Neural progenitor cell (in vitro differentiated cells): ENCODE measurements around the gene BMP7. TPM values are rescaled to one million over a fixed set of nuclear protein-coding genes. Genes with fewer than 3 reads are reported as not detected.
"Not testable (repeated sequence)": the region's sequence is repeated elsewhere in the genome, so short reads cannot be mapped to it uniquely, and the experiment has no call there.

Experiments
- DNase-seq: peaks from one replicate; pipeline ENCODE4 v3.0.0-alpha.2; 2016; ENCODE audit warnings: low spot score
- H2AFZ ChIP-seq: fragments of 200-600 bp; sonication (generic); replicated peaks from 2 replicates; pipeline ENCODE4 v1.6.1; 2016; ENCODE audit warnings: antibody characterized with exemption
- H3F3A ChIP-seq: fragments of 200-600 bp; sonication (generic); 2 replicates; pipeline ENCODE4 v1.6.1; 2016; ENCODE audit warnings: antibody characterized with exemption, low read depth
- H3K27ac ChIP-seq: fragments of 200-600 bp; sonication (generic); 2 replicates; pipeline ENCODE4 v1.5.1; 2016; ENCODE audit warnings: mild to moderate bottlenecking
- H3K27me3 ChIP-seq: fragments of 200-600 bp; sonication (generic); 2 replicates; pipeline ENCODE4 v1.6.1; 2016; ENCODE audit warnings: mild to moderate bottlenecking, moderate library complexity
- H3K36me3 ChIP-seq: fragments of 200-600 bp; sonication (generic); 2 replicates; pipeline ENCODE4 v1.5.1; 2016
- H3K4me1 ChIP-seq: fragments of 200-600 bp; sonication (generic); 2 replicates; pipeline ENCODE4 v1.6.1; 2016; ENCODE audit warnings: mixed run types
- H3K4me2 ChIP-seq: fragments of 200-600 bp; sonication (generic); 2 replicates; pipeline ENCODE4 v1.6.1; 2016
- H3K4me3 ChIP-seq: fragments of 200-600 bp; sonication (generic); 2 replicates; pipeline ENCODE4 v1.5.1; 2016
- H3K79me2 ChIP-seq: fragments of 200-600 bp; sonication (generic); 2 replicates; pipeline ENCODE4 v1.6.1; 2016; ENCODE audit warnings: low read depth
- H3K9ac ChIP-seq: fragments of 200-600 bp; sonication (generic); 2 replicates; pipeline ENCODE4 v1.6.1; 2016
- H3K9me3 ChIP-seq: fragments of 200-600 bp; sonication (generic); 2 replicates; pipeline ENCODE4 v1.5.1; 2016; ENCODE audit warnings: low read depth
- H4K20me1 ChIP-seq: fragments of 200-600 bp; sonication (generic); 2 replicates; pipeline ENCODE4 v1.6.1; 2016; ENCODE audit warnings: low read depth
- H3K27ac Mint-ChIP-seq: 3 replicates; pipeline ENCODE4 v1.8.0; 2021; ENCODE audit warnings: mixed read lengths
- H3K27me3 Mint-ChIP-seq: 2 replicates; pipeline ENCODE4 v1.8.0; 2022; ENCODE audit warnings: low read depth, mild to moderate bottlenecking, inconsistent platforms, moderate library complexity, mixed read lengths; ENCODE audit not compliant: insufficient read depth
- H3K36me3 Mint-ChIP-seq: 3 replicates; pipeline ENCODE4 v1.8.0; 2021; ENCODE audit warnings: mixed read lengths
- H3K4me1 Mint-ChIP-seq: 3 replicates; pipeline ENCODE4 v1.8.0; 2021; ENCODE audit warnings: mixed read lengths
- H3K4me3 Mint-ChIP-seq: 3 replicates; pipeline ENCODE4 v1.8.0; 2021; ENCODE audit warnings: mild to moderate bottlenecking, moderate library complexity, mixed read lengths
- H3K9me3 Mint-ChIP-seq: 3 replicates; pipeline ENCODE4 v1.8.0; 2020; ENCODE audit warnings: mixed read lengths
- EZH2 ChIP-seq: fragments of 200-600 bp; sonication (generic); IDR thresholded peaks from 2 replicates; pipeline ENCODE4 v1.6.1; 2017; ENCODE audit warnings: antibody characterized with exemption, mild to moderate bottlenecking, moderate library complexity
- EZH2phosphoT487 ChIP-seq: fragments of 200-600 bp; sonication (generic); IDR thresholded peaks from 2 replicates; pipeline ENCODE4 v1.6.1; 2017; ENCODE audit warnings: antibody characterized with exemption
- total RNA-seq: library from RNA; depleted of rRNA; stranded (reverse); fragments of >200 nt; gene quantifications from 2 replicates; pipeline ENCODE4 v1.2.3, GENCODE V29; 2015; ENCODE audit warnings: low replicate concordance
- TF ChIP-seq, protein P1 (sequence below): fragments of 200-600 bp; sonication (generic); IDR thresholded peaks from 2 replicates; pipeline ENCODE4 v1.5.1; 2017; ENCODE audit warnings: antibody characterized with exemption, mild to moderate bottlenecking

The BMP7 gene
- total RNA-seq, 1 donor from 2014 or later = 11.2 TPM

DNA sequence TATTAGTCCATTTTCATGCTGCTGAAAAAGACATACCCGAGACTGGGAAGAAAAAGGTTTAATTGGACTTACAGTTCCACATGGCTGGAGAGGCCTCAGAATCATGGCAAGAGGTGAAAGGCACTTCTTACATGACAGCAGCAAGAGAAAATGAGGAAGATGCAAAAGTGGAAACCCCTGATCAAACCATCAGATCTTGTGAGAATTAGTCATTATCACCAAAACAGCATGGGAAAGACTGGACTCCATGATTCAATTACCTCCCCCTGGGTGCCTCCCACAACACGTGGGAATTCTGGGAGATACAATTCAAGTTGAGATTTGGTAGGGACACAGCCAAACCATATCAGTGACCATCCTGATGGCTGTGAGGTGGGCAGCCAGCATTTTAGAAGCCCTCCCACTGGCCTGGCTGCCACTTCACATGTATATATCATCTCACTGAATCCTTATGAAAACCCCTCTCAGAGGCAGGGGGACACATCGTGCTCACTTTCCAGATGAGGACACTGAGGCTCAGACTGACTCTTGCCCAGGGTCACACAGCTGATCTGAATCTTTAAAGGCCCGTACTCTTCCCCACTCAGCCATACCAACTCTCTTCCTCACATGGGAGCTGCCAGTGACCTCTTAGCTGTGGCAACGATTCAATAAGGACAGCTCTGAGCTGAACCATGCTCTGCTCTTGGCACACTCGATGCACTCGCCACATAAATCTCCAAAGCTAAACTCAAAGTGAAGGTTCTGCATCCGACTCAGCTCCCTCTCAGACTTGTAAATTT, 25.7 kb downstream of the BMP7 start:
- Mint-ChIP-seq H3K9me3 (peaks cover 27% of the 10 kb centered on the region), H3K27me3 (peaks cover 5% of the 10 kb centered on the region), H3K36me3 (peaks cover 36% of the 10 kb centered on the region), H3K27ac (no peak overlapping the region), H3K4me3 (no peak overlapping the region), H3K4me1 (peaks cover 20% of the 10 kb centered on the region)
- Histone ChIP-seq H3K36me3 (no peaks in the 10 kb centered on the region), H3K27ac (no peak overlapping the region), H3K27me3 (no peaks in the 10 kb centered on the region), H3K9me3 (no peaks in the 10 kb centered on the region), H3K4me1 (no peaks in the 10 kb centered on the region), H3K9ac (no peak overlapping the region), H3K4me2 (no peak overlapping the region), H3F3A (no peaks in the 10 kb centered on the region), H3K4me3 (no peak overlapping the region), H4K20me1 (no peaks in the 10 kb centered on the region), H3K79me2 (peaks cover 9% of the 10 kb centered on the region), H2AFZ (no peak overlapping the region)
- TF ChIP-seq, protein P1, sequence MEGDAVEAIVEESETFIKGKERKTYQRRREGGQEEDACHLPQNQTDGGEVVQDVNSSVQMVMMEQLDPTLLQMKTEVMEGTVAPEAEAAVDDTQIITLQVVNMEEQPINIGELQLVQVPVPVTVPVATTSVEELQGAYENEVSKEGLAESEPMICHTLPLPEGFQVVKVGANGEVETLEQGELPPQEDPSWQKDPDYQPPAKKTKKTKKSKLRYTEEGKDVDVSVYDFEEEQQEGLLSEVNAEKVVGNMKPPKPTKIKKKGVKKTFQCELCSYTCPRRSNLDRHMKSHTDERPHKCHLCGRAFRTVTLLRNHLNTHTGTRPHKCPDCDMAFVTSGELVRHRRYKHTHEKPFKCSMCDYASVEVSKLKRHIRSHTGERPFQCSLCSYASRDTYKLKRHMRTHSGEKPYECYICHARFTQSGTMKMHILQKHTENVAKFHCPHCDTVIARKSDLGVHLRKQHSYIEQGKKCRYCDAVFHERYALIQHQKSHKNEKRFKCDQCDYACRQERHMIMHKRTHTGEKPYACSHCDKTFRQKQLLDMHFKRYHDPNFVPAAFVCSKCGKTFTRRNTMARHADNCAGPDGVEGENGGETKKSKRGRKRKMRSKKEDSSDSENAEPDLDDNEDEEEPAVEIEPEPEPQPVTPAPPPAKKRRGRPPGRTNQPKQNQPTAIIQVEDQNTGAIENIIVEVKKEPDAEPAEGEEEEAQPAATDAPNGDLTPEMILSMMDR = no peak
- TF ChIP-seq EZH2phosphoT487 = no peak
- no peak for TF ChIP-seq EZH2
- no peak for DNase-seq

DNA sequence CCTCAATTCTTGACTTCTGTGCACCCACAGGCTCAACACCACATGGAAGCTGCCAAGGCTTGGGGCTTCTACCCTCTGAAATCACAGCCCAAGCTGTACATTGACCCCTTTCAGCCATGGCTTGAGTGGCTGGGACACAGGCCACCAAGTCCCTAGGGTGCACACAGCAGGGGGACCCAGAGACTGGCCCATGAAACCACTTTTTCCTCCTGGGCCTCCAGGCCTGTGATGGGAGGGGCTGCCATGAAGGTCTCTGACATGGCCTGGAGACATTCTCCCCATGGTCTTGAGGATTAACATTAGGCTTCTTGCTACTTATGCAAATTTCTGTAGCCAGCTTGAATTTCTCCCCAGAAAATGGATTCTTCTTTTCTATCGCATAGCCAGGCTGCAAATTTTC, 26.7 kb downstream of the BMP7 start:
- H3K9me3 Mint-ChIP-seq = peaks cover 27% of the 10 kb centered on the region
- H3K4me1 ChIP-seq, H3K9me3 ChIP-seq, H3K36me3 ChIP-seq, H3K4me3 ChIP-seq, H4K20me1 ChIP-seq, H3K27ac Mint-ChIP-seq, H3K79me2 ChIP-seq, H3K4me3 Mint-ChIP-seq, H2AFZ ChIP-seq, H3K4me2 ChIP-seq, H3K27me3 Mint-ChIP-seq, H3K9ac ChIP-seq, H3K27ac ChIP-seq, H3K27me3 ChIP-seq, H3F3A ChIP-seq, DNase-seq: not testable (repeated sequence)
- peaks cover 39% of the 10 kb centered on the region for H3K36me3 Mint-ChIP-seq
- H3K4me1 Mint-ChIP-seq = peaks cover 19% of the 10 kb centered on the region

DNA sequence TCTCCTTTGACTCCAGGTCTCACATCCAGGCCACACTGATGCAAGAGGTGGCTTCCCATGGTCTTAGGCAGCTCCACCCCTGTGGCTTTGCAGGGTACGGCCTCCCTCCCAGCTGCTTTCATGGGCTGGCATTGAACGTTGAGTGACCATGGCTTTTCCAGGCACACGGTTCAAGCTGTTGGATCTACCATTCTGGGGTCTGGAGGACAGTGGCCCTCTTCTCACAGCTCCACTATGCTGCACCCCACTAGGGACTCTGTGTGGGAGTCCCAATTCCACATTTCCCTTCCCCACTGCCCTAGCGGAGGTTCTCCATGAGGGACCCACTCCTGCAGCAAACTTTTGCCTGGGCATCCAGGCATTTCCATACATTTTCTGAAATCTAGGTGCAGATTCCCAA, 27.1 kb downstream of the BMP7 start:
- H3K4me3 ChIP-seq, H4K20me1 ChIP-seq, H3F3A ChIP-seq, DNase-seq, H3K4me1 ChIP-seq, H3K27ac Mint-ChIP-seq, H3K27me3 ChIP-seq, H3K9me3 ChIP-seq, H3K79me2 ChIP-seq, H3K36me3 ChIP-seq, H3K4me3 Mint-ChIP-seq, H3K27ac ChIP-seq, H2AFZ ChIP-seq, H3K4me2 ChIP-seq, H3K9ac ChIP-seq, H3K27me3 Mint-ChIP-seq: not testable (repeated sequence)
- peaks cover 20% of the 10 kb centered on the region for H3K4me1 Mint-ChIP-seq
- H3K9me3 Mint-ChIP-seq = peaks cover 27% of the 10 kb centered on the region
- peaks cover 43% of the 10 kb centered on the region for H3K36me3 Mint-ChIP-seq

DNA sequence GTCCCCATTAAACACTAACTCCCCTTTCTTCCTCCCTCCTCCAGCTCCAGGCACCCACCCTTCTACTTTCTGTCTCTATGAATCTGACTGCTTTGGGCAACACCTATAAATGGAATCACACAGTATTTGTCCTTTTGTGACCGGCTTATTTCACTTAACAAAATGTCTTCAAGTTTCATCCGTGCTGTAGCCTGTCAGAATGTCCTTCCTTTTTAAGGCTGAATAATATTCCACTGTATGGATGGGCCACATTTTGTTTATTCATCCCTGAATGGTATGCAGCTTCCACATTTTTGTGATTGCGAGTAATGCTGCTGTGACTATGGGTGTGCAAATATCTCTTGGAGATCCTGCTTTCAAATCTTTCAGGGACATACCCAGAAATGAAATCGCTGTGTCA, 28.4 kb downstream of the BMP7 start:
- no peak for TF ChIP-seq EZH2phosphoT487
- no peak for TF ChIP-seq EZH2
- TF ChIP-seq, protein P1 = no peak
- no peaks in the 10 kb centered on the region for H3F3A ChIP-seq
- no peak overlapping the region for H3K4me3 ChIP-seq
- H4K20me1 ChIP-seq = no peaks in the 10 kb centered on the region
- Mint-ChIP-seq H3K27ac (no peak overlapping the region), H3K9me3 (peaks cover 27% of the 10 kb centered on the region), H3K4me1 (peaks cover 17% of the 10 kb centered on the region), H3K36me3 (peaks cover 42% of the 10 kb centered on the region), H3K4me3 (no peak overlapping the region), H3K27me3 (peaks cover 5% of the 10 kb centered on the region)
- H2AFZ ChIP-seq = no peak overlapping the region
- H3K27me3 ChIP-seq = peaks cover 13% of the 10 kb centered on the region
- H3K4me2 ChIP-seq = no peak overlapping the region
- H3K27ac ChIP-seq = no peak overlapping the region
- H3K9me3 ChIP-seq = no peaks in the 10 kb centered on the region
- H3K4me1 ChIP-seq = no peaks in the 10 kb centered on the region
- H3K36me3 ChIP-seq = no peaks in the 10 kb centered on the region
- peaks cover 9% of the 10 kb centered on the region for H3K79me2 ChIP-seq
- DNase-seq = no peak
- no peak overlapping the region for H3K9ac ChIP-seq
